DLD1 (cell line): ENCODE measurements around the gene HDDC3.

Experiments used
- in situ Hi-C: cut with HindIII; loops from 2 replicates; pipeline ENCODE4 v1.10.0; 2017; ENCODE audit warnings: low sequenced_read_pairs

HDDC3 gene

GRCh38 chr15:90881181-90881977 lies 51.0 kb downstream of the HDDC3 start:
- in situ Hi-C loops: no loop called here

GRCh38 chr15:90880381-90881145 lies 51.8 kb downstream of the HDDC3 start:
- in situ Hi-C loops: no loop called here
